Suprapubic skin (tissue), 4 donors: Measurements from ENCODE around the gene TSHZ1. TPM values are rescaled to one million over a fixed set of nuclear protein-coding genes. Genes with fewer than 3 reads are reported as not detected.

Source experiments
- DNase-seq, 2 donors: peaks; one replicate each; pipeline ENCODE4 v3.0.0-alpha.2; 2019; ENCODE audit warnings: low spot score in 2 of 2
- H3K27ac ChIP-seq: fragments of 200-600 bp; sonication (generic); one replicate; pipeline ENCODE4 v1.5.1; 2019
- H3K27me3 ChIP-seq: fragments of 200-600 bp; sonication (generic); one replicate; pipeline ENCODE4 v1.5.1; 2019
- H3K36me3 ChIP-seq: fragments of 200-600 bp; sonication (generic); one replicate; pipeline ENCODE4 v1.5.1; 2019
- H3K4me1 ChIP-seq: fragments of 200-600 bp; sonication (generic); one replicate; pipeline ENCODE4 v1.5.1; 2019
- H3K4me3 ChIP-seq: fragments of 200-600 bp; sonication (generic); one replicate; pipeline ENCODE4 v1.5.1; 2019; ENCODE audit warnings: mild to moderate bottlenecking
- H3K9me3 ChIP-seq: fragments of 200-600 bp; sonication (generic); one replicate; pipeline ENCODE4 v1.5.1; 2019
- CTCF ChIP-seq, 2 donors: fragments of 200-600 bp in 1 of 2; fragments of 450-650 bp in 1 of 2; sonication (generic) in 1 of 2; IDR thresholded peaks; one replicate each; pipeline ENCODE4 v1.5.1; 2016 to 2019; ENCODE audit warnings: antibody characterized with exemption in 2 of 2, mild to moderate bottlenecking in 1 of 2, moderate library complexity in 1 of 2
- EP300 ChIP-seq: sonication (generic); formaldehyde crosslinking; IDR thresholded peaks from one replicate; pipeline ENCODE4 v1.6.1; 2017; ENCODE audit warnings: antibody characterized with exemption
- POLR2A ChIP-seq, 2 donors: fragments of 450-650 bp; IDR thresholded peaks; one replicate each; pipeline ENCODE4 v1.6.1; 2017; ENCODE audit warnings: antibody characterized with exemption in 2 of 2, mild to moderate bottlenecking in 2 of 2, moderate library complexity in 2 of 2
- POLR2AphosphoS5 ChIP-seq, 3 donors: sonication (generic); formaldehyde crosslinking; IDR thresholded peaks; one replicate each; pipeline ENCODE4 v1.6.1; 2017; ENCODE audit warnings: antibody characterized with exemption in 3 of 3
- WGBS: methylation state at CpG from one replicate; pipeline ENCODE4 v1.1.5; 2018; 5-methylcytosine and 5-hydroxymethylcytosine counted together
- total RNA-seq, 4 donors: library from RNA; depleted of rRNA; stranded (reverse); fragments of >200 nt; gene quantifications; one replicate each; pipeline ENCODE4 v1.1.0, GENCODE V29; 2016

TSHZ1 gene
- total RNA-seq, 4 donors from 2014 or later = 15.2 to 24.5 (median 20.3) TPM

DNA sequence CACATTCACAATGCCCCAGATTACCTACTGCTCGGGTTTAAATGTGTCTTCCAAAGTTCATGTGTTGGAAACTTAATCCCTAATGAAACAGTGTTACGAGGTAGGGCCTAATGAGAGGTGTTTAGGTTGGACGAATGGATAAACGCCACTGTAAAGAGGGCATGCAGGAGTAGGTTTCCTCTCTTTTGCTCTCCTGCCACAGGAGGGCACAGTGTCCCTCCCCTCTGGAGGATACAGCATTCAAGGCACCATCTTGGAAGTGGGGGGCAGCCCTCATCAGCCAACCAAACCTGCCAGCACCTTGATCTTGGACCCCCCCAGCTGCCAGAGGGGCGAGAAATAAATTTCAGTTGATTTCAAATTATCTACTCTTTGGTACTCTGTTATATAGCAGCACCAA, 103.5 kb downstream of the TSHZ1 start:
- H3K27me3 ChIP-seq = no peaks in the 10 kb centered on the region
- WGBS = 85% methylated on average over 5 of the region's 5 CpGs
- no peaks in the 10 kb centered on the region for H3K4me1 ChIP-seq
- TF ChIP-seq POLR2A (IDR thresholded peaks at IDR 0.05) (no peak), POLR2AphosphoS5 (IDR thresholded peaks at IDR 0.05) (no peak), EP300 (no peak), CTCF (IDR thresholded peaks at IDR 0.05) (no peak)
- no peak overlapping the region for H3K27ac ChIP-seq
- no peaks in the 10 kb centered on the region for H3K9me3 ChIP-seq
- no peaks in the 10 kb centered on the region for H3K36me3 ChIP-seq
- DNase-seq = no peak
- H3K4me3 ChIP-seq = no peak overlapping the region

- TF ChIP-seq CTCF (IDR thresholded peaks at IDR 0.05) (no peak), POLR2A (IDR thresholded peaks at IDR 0.05) (no peak), POLR2AphosphoS5 (IDR thresholded peaks at IDR 0.05) (no peak), EP300 (no peak)
- Histone ChIP-seq H3K27me3 (no peaks in the 10 kb centered on the region), H3K4me1 (no peaks in the 10 kb centered on the region), H3K27ac (no peak overlapping the region), H3K4me3 (no peak overlapping the region), H3K36me3 (no peaks in the 10 kb centered on the region), H3K9me3 (no peaks in the 10 kb centered on the region)
- DNase-seq = no peak
- 100% methylated on average over 1 of the region's 1 CpG for WGBS
These were observed 104.0 kb downstream of the TSHZ1 start for GRCh38 chr18:75314606-75315005.

DNA sequence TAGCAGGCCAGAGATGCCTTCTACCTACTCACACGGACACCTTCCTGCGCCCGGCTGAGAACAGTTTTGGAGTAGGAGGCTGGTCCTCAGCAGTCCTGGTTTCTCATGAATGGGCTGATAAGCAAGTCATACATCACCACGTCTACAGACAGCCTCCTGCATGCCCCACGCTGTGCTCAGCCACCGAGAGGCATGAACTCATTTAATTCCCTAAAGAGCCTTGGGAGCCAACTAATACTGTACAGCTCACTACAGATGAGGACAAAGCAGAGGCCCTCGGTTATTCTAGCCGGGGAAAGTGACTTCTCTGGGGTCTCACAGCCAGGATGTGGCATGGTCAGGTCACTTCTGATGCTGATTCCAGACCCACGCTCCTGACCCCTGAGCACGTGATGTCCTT, 105.6 kb downstream of the TSHZ1 start:
- Histone ChIP-seq H3K27ac (no peak overlapping the region), H3K36me3 (no peaks in the 10 kb centered on the region), H3K4me1 (no peaks in the 10 kb centered on the region), H3K27me3 (no peaks in the 10 kb centered on the region), H3K4me3 (no peak overlapping the region), H3K9me3 (no peaks in the 10 kb centered on the region)
- TF ChIP-seq CTCF (IDR thresholded peaks at IDR 0.05) = no peak
- no peak for DNase-seq
- 87% methylated on average over 9 of the region's 10 CpGs for WGBS

DNA sequence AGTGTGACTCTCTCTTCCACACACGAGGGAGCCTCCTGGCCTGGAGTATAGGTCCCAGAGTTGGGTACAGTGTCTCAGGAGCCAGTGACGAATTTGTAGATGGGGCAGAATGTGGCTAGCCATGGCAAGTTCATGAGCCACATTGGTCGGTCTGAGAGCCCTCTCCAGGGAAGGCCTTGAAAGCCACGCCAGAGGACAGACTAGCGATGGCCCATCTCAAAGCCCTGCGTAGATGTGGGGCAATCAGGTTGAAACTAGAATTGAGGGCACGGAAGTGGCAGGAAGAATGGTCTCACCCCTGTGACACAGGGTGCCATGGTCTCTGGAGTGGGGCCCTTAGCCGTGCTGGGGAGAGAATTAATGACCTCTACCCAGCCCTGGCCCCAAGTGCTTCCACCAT, 106.2 kb downstream of the TSHZ1 start:
- Histone ChIP-seq H3K4me1 (no peaks in the 10 kb centered on the region), H3K27ac (no peak overlapping the region), H3K4me3 (no peak overlapping the region), H3K36me3 (no peaks in the 10 kb centered on the region), H3K27me3 (no peaks in the 10 kb centered on the region), H3K9me3 (no peaks in the 10 kb centered on the region)
- DNase-seq = no peak
- no peak for TF ChIP-seq EP300
- TF ChIP-seq CTCF (IDR thresholded peaks at IDR 0.05) = no peak
- 95% methylated on average over 7 of the region's 8 CpGs for WGBS

DNA sequence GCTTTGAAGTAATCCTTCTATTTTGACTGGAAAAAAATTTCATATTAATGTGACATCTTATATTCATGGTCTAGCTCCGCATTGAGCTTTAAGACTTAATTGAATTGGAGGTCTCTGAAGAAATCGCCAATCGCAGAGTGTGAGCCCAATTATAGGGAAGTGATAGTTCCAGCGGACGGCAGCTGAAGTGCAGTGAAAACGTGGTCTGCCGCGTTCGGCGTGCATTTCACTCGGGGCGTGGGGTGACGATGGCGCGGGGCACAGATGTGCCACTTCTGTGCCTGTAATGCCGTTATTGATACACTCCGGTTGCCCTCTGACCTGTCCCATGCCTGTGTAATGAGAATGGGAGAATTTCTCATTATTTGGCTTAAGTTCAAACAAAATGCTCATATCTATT, 106.7 kb downstream of the TSHZ1 start:
- Histone ChIP-seq H3K4me3 (no peak overlapping the region), H3K27me3 (no peaks in the 10 kb centered on the region), H3K27ac (no peak overlapping the region), H3K36me3 (no peaks in the 10 kb centered on the region), H3K9me3 (no peaks in the 10 kb centered on the region), H3K4me1 (no peaks in the 10 kb centered on the region)
- no peak for DNase-seq
- TF ChIP-seq EP300 = no peak
- no peak for TF ChIP-seq POLR2A (IDR thresholded peaks at IDR 0.05)
- TF ChIP-seq CTCF (IDR thresholded peaks at IDR 0.05) = no peak
- no peak for TF ChIP-seq POLR2AphosphoS5 (IDR thresholded peaks at IDR 0.05)
- WGBS = 94% methylated on average over 17 of the region's 17 CpGs
